HG03025 (cell line): ENCODE measurements around the gene SERHL2.
"Not testable (repeated sequence)": the region's sequence is repeated elsewhere in the genome, so short reads cannot be mapped to it uniquely, and the experiment has no call there.

ENCODE experiments used
- ATAC-seq: cut with Tn5 transposase; IDR thresholded peaks from one replicate; pipeline ENCODE4 v1.9.1; 2021; ENCODE audit warnings: mild to moderate bottlenecking, moderate library complexity; ENCODE audit not compliant: unreplicated experiment, low FRiP score

Gene SERHL2

GRCh38 chr22:42553475-42554361, at the start of gene SERHL2:
Gene SERHL2 (plus strand): TSS chr22:42553956. CDS start chr22:42554021, 65 bp downstream.
- no peak for ATAC-seq

GRCh38 chr22:42508327-42508974, 45.3 kb upstream of the SERHL2 start:
- not testable (repeated sequence) for ATAC-seq

GRCh38 chr22:42508975-42509364, 44.8 kb upstream of the SERHL2 start:
- not testable (repeated sequence) for ATAC-seq

- no peak for ATAC-seq
Observed at GRCh38 chr22:42509548-42509947, 44.2 kb upstream of the SERHL2 start.

GRCh38 chr22:42511401-42511891, 42.3 kb upstream of the SERHL2 start:
- ATAC-seq, result no peak

- ATAC-seq, result not testable (repeated sequence)
Observed at GRCh38 chr22:42512273-42512990, 41.3 kb upstream of the SERHL2 start.

- ATAC-seq, result not testable (repeated sequence)
Observed at GRCh38 chr22:42514331-42514730, 39.4 kb upstream of the SERHL2 start.

- ATAC-seq, result not testable (repeated sequence)
Observed at GRCh38 chr22:42515304-42515703, 38.5 kb upstream of the SERHL2 start.

GRCh38 chr22:42515896-42516295, 37.9 kb upstream of the SERHL2 start:
- no peak for ATAC-seq

- ATAC-seq, result not testable (repeated sequence)
Observed at GRCh38 chr22:42517103-42517502, 36.7 kb upstream of the SERHL2 start.

- ATAC-seq, result peak; percentile 20
Observed at GRCh38 chr22:42518638-42519524, 34.9 kb upstream of the SERHL2 start.

GRCh38 chr22:42519525-42520401, 34.0 kb upstream of the SERHL2 start, which contains the start of gene RRP7A:
Gene RRP7A (minus strand): TSS chr22:42519796. CDS start chr22:42519786, 10 bp downstream.
- ATAC-seq, result peak; percentile 46

GRCh38 chr22:42521228-42521546, 32.6 kb upstream of the SERHL2 start:
- no peak for ATAC-seq

GRCh38 chr22:42522546-42522945, 31.2 kb upstream of the SERHL2 start:
- no peak for ATAC-seq

- no peak for ATAC-seq
Observed at GRCh38 chr22:42528591-42529307, 25.0 kb upstream of the SERHL2 start.

- not testable (repeated sequence) for ATAC-seq
Observed at GRCh38 chr22:42529435-42529834, 24.3 kb upstream of the SERHL2 start.

GRCh38 chr22:42531401-42532084, 22.2 kb upstream of the SERHL2 start:
- not testable (repeated sequence) for ATAC-seq

GRCh38 chr22:42533638-42533977, 20.1 kb upstream of the SERHL2 start:
- no peak for ATAC-seq
